Measurements from ENCODE around the gene KLF11.

GRCh38 chr2:10035633-10036032, 7.7 kb upstream of the KLF11 start:
- TF ChIP-seq, protein P1, sequence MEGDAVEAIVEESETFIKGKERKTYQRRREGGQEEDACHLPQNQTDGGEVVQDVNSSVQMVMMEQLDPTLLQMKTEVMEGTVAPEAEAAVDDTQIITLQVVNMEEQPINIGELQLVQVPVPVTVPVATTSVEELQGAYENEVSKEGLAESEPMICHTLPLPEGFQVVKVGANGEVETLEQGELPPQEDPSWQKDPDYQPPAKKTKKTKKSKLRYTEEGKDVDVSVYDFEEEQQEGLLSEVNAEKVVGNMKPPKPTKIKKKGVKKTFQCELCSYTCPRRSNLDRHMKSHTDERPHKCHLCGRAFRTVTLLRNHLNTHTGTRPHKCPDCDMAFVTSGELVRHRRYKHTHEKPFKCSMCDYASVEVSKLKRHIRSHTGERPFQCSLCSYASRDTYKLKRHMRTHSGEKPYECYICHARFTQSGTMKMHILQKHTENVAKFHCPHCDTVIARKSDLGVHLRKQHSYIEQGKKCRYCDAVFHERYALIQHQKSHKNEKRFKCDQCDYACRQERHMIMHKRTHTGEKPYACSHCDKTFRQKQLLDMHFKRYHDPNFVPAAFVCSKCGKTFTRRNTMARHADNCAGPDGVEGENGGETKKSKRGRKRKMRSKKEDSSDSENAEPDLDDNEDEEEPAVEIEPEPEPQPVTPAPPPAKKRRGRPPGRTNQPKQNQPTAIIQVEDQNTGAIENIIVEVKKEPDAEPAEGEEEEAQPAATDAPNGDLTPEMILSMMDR (IDR thresholded peaks at IDR 0.05), result no peak
- no peak for TF ChIP-seq POLR2A (IDR thresholded peaks at IDR 0.05)

Measured in body of pancreas (tissue), 4 donors.